ENCODE results near the gene CREM.

DNA sequence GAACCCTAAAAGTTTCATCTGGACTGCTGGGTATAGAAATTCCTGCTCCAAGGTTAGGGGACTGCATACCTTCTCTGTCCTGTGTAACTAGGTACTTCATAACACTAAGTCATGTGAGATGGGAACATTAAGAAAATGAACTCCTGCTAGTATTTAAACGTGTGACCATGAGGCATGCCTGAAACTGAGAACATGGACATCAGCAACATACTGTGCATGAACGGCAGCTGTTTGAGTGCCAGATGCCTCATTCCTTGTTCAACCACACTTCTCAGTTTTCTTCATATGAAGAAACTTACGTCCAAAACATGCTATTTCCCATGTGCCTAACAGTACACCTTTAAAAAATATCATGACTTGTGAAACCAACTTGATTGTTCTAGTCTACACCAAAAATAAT, 88.5 kb downstream of the CREM start:
- TF ChIP-seq, protein P1, sequence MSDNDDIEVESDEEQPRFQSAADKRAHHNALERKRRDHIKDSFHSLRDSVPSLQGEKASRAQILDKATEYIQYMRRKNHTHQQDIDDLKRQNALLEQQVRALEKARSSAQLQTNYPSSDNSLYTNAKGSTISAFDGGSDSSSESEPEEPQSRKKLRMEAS (IDR thresholded peaks at IDR 0.05) = no peak
- TF ChIP-seq, protein P2, sequence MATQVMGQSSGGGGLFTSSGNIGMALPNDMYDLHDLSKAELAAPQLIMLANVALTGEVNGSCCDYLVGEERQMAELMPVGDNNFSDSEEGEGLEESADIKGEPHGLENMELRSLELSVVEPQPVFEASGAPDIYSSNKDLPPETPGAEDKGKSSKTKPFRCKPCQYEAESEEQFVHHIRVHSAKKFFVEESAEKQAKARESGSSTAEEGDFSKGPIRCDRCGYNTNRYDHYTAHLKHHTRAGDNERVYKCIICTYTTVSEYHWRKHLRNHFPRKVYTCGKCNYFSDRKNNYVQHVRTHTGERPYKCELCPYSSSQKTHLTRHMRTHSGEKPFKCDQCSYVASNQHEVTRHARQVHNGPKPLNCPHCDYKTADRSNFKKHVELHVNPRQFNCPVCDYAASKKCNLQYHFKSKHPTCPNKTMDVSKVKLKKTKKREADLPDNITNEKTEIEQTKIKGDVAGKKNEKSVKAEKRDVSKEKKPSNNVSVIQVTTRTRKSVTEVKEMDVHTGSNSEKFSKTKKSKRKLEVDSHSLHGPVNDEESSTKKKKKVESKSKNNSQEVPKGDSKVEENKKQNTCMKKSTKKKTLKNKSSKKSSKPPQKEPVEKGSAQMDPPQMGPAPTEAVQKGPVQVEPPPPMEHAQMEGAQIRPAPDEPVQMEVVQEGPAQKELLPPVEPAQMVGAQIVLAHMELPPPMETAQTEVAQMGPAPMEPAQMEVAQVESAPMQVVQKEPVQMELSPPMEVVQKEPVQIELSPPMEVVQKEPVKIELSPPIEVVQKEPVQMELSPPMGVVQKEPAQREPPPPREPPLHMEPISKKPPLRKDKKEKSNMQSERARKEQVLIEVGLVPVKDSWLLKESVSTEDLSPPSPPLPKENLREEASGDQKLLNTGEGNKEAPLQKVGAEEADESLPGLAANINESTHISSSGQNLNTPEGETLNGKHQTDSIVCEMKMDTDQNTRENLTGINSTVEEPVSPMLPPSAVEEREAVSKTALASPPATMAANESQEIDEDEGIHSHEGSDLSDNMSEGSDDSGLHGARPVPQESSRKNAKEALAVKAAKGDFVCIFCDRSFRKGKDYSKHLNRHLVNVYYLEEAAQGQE (IDR thresholded peaks at IDR 0.05; ENCODE audit: low read depth) = no peak
- TF ChIP-seq TAF1 (IDR thresholded peaks at IDR 0.05; ENCODE audit: low read depth) (no peak), YY1 (IDR thresholded peaks at IDR 0.05; ENCODE audit: low read depth) (no peak), RAD21 (IDR thresholded peaks at IDR 0.05; ENCODE audit: low read depth) (no peak), FOXM1 (IDR thresholded peaks at IDR 0.05; ENCODE audit: borderline replicate concordance, low read depth) (no peak), EP300 (IDR thresholded peaks at IDR 0.05; ENCODE audit: borderline replicate concordance) (no peak), TEAD4 (IDR thresholded peaks at IDR 0.05) (no peak), ZBTB7A (IDR thresholded peaks at IDR 0.05; ENCODE audit: low read depth) (no peak)
- TF ChIP-seq, protein P3, sequence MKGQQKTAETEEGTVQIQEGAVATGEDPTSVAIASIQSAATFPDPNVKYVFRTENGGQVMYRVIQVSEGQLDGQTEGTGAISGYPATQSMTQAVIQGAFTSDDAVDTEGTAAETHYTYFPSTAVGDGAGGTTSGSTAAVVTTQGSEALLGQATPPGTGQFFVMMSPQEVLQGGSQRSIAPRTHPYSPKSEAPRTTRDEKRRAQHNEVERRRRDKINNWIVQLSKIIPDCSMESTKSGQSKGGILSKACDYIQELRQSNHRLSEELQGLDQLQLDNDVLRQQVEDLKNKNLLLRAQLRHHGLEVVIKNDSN (IDR thresholded peaks at IDR 0.05) = no peak
